Liver (tissue), 10 donors: ENCODE data around the gene TOR1A. TPM values are rescaled to one million over a fixed set of nuclear protein-coding genes. Genes with fewer than 3 reads are reported as not detected.

Source experiments
- DNase-seq: peaks from one replicate; pipeline ENCODE4 v3.0.0-alpha.2; 2017; ENCODE audit warnings: low spot score
- H3K27ac ChIP-seq, 2 donors: one replicate each; pipeline ENCODE4 v1.7.0; 2013; ENCODE audit warnings: inconsistent platforms in 2 of 2, low read length in 2 of 2, control low read depth in 1 of 2, low read depth in 1 of 2, mild to moderate bottlenecking in 1 of 2
- H3K27me3 ChIP-seq, 4 donors: one replicate each; pipeline versions ENCODE4 v1.6.1 to v1.7.0; 2013; ENCODE audit warnings: low read length in 3 of 4, inconsistent platforms in 1 of 4, mild to moderate bottlenecking in 1 of 4, moderate library complexity in 1 of 4; ENCODE audit not compliant: control insufficient read depth in 4 of 4, insufficient read depth in 4 of 4
- H3K36me3 ChIP-seq, 4 donors: one replicate each; pipeline versions ENCODE4 v1.6.1 to v1.7.0; 2013; ENCODE audit warnings: low read length in 3 of 4, mild to moderate bottlenecking in 3 of 4, low read depth in 1 of 4, moderate library complexity in 1 of 4; ENCODE audit not compliant: control insufficient read depth in 4 of 4, insufficient read depth in 3 of 4
- H3K4me1 ChIP-seq, 4 donors: one replicate each; pipeline versions ENCODE4 v1.6.1 to v1.7.0; 2013; ENCODE audit warnings: low read length in 3 of 4, mild to moderate bottlenecking in 3 of 4, moderate library complexity in 1 of 4; ENCODE audit not compliant: control insufficient read depth in 4 of 4, insufficient read depth in 4 of 4
- H3K4me3 ChIP-seq, 3 donors: one replicate each; pipeline versions ENCODE4 v1.6.1 to v1.7.0; 2013; ENCODE audit warnings: low read length in 3 of 3, control low read depth in 1 of 3, low read depth in 1 of 3, mild to moderate bottlenecking in 1 of 3
- H3K9ac ChIP-seq, 2 donors: one replicate each; pipeline ENCODE4 v1.7.0; 2013; ENCODE audit warnings: low read length in 2 of 2, mild to moderate bottlenecking in 2 of 2, moderate library complexity in 2 of 2, control low read depth in 1 of 2, low read depth in 1 of 2
- H3K9me3 ChIP-seq, 4 donors: one replicate each; pipeline versions ENCODE4 v1.6.1 to v1.7.0; 2013; ENCODE audit warnings: low read length in 3 of 4; ENCODE audit not compliant: control insufficient read depth in 4 of 4
- HNF4G ChIP-seq: IDR thresholded peaks from 2 replicates; pipeline ENCODE4 v1.6.1; 2016; ENCODE audit warnings: antibody characterized with exemption
- NR2F2 ChIP-seq: IDR thresholded peaks from 2 replicates; pipeline ENCODE4 v1.6.1; 2016; ENCODE audit warnings: antibody characterized with exemption
- WGBS: extraction: QIAGEN DNeasy Blood & Tissue Kit; methylation state at CpG from one replicate; pipeline ENCODE4 v1.1.7; 2013; 5-methylcytosine and 5-hydroxymethylcytosine counted together
- polyA plus RNA-seq, 2 donors: library from polyadenylated mRNA; stranded (reverse) in 1 of 2; unstranded in 1 of 2; fragments of 200-250 nt in 1 of 2; fragments of >200 nt in 1 of 2; fragmentation: Nextera tagmentation in 1 of 2; extraction: Ambion mirVana in 1 of 2; gene quantifications; one replicate each; pipeline versions ENCODE4 v1.2.1 to v1.2.3, GENCODE V29; 2013 to 2015
- small RNA-seq: library from RNA; depleted of rRNA; stranded (forward); fragments of <200 nt; gene quantifications from one replicate; pipeline ENCODE3, GENCODE V24; 2014
- total RNA-seq, 2 donors: library from RNA; depleted of rRNA; stranded (reverse); fragments of >200 nt; gene quantifications; one replicate each; pipeline ENCODE4 v1.2.3, GENCODE V29; 2014
- donor health status: healthy.
- donor health status: healthy.
- donor health status: healthy.
- donor health status: healthy.
- donor health status: healthy.

Gene TOR1A
- total and polyA plus RNA-seq, 4 donors = 18.3 to 34.0 (median 29.8) TPM

DNA sequence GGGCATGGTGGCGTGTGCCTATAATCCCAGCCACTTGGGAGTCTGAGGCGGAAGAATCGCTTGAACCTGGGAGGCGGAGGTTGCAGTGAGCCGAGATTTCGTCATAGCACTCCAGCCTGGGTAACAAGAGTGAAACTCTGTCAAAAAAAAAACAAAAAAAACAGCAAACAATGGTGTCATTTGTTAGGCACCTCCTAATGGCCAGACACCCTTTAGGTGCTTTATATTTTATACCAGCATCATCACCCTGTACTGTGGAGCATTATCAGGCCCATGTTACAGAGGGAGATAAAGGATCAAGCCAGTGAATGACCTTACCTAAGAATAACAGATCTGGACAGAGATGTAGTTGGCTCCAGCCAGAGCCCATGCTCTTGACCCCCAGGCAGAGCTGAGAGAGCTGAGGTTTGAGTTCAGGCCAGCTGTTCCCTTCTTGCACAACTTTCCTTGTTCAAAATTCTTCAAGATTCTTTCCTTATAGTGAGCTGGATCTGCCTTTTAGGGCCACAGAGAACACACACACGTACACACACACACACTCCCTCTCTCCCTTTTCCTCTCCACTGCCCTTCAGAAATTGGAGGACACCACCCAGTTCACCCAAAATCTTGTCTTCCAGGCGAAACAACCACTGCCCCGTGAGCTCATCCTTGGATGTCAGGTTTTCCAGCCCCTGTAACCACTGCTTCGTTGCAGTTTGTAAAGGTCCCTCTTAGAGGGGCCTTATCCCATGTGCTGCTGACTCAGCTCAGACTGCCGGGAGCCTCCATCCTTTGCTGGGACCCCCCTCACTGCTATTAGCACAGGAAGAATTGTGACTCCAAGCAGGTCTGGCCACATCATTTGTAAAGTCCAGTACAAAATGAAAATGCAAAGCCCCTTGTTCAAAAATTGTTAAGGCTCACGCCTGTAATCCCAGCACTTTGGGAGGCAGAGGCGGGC is 60.7 kb downstream of the TOR1A start:
- no peaks in the 10 kb centered on the region for H3K36me3 ChIP-seq
- H3K27ac ChIP-seq = peak overlapping the region in 1 of 2 donors; percentile 20
- 80% methylated on average over 13 of the region's 13 CpGs for WGBS
- no peak for DNase-seq
- TF ChIP-seq NR2F2 (peak; percentile 11), HNF4G (no peak)
- no peaks in the 10 kb centered on the region for H3K9me3 ChIP-seq
- no peak overlapping the region for H3K9ac ChIP-seq
- H3K27me3 ChIP-seq = no peaks in the 10 kb centered on the region
- no peak overlapping the region for H3K4me3 ChIP-seq
- peaks cover 0 to 3% (median 0%) of the 10 kb centered on the region in 4 donors for H3K4me1 ChIP-seq

Small RNA genes lying within 50 kb of the gene (small RNA-seq; reads per million reads assigned to genes)
- not detected for gene MIR6855

Other genes with a start within 250 kb of the TOR1A start
- gene C9orf50, start 203.0 kb downstream of the TOR1A start, total RNA-seq = under 1 TPM in 1 of 2 donors, not detected in 1; 0.23 TPM
- not detected for gene C9orf50, start 203.0 kb downstream of the TOR1A start, polyA plus RNA-seq
- 10 to 100 TPM; 13.1 to 17.7 TPM for gene NTMT1, start 198.0 kb downstream of the TOR1A start, total RNA-seq
- 10 to 100 TPM; 34.8 to 42.5 TPM for gene NTMT1, start 198.0 kb downstream of the TOR1A start, polyA plus RNA-seq
- 1 to 10 TPM; 6.0 to 8.4 TPM for gene ASB6, start 182.0 kb downstream of the TOR1A start, total RNA-seq
- gene ASB6, start 182.0 kb downstream of the TOR1A start, polyA plus RNA-seq = 1 to 10 TPM; 3.4 to 6.3 TPM
- gene PRRX2, start 158.5 kb downstream of the TOR1A start, total RNA-seq = under 1 TPM in 1 of 2 donors, not detected in 1; 0.08 TPM
- gene PRRX2, start 158.5 kb downstream of the TOR1A start, polyA plus RNA-seq = under 1 TPM in 1 of 2 donors, not detected in 1; 0.03 TPM
- gene PTGES, start 71.1 kb downstream of the TOR1A start, total RNA-seq = under 1 TPM in 1 of 2 donors, not detected in 1; 0.47 TPM
- under 1 TPM; 0.07 to 0.17 TPM for gene PTGES, start 71.1 kb downstream of the TOR1A start, polyA plus RNA-seq
- 10 to 100 TPM; 18.6 to 31.9 TPM for gene TOR1B, start 21.0 kb downstream of the TOR1A start, total RNA-seq
- gene TOR1B, start 21.0 kb downstream of the TOR1A start, polyA plus RNA-seq = 10 to 100 TPM; 12.8 to 17.1 TPM
- 10 to 100 TPM; 37.2 to 64.6 TPM for gene C9orf78, start 11.1 kb upstream of the TOR1A start, total RNA-seq
- 10 to 100 TPM; 31.1 to 84.2 TPM for gene C9orf78, start 11.1 kb upstream of the TOR1A start, polyA plus RNA-seq
- gene USP20, start 11.3 kb upstream of the TOR1A start, total RNA-seq = 10 to 100 TPM; 11.7 to 19.8 TPM
- gene USP20, start 11.3 kb upstream of the TOR1A start, polyA plus RNA-seq = 1 to 10 TPM; 8.2 to 8.8 TPM
- gene FNBP1, start 219.1 kb upstream of the TOR1A start, total RNA-seq = 10 to 100 TPM; 15.0 to 15.6 TPM
- gene FNBP1, start 219.1 kb upstream of the TOR1A start, polyA plus RNA-seq = 1 to 10 TPM; 6.6 to 9.7 TPM
- gene GPR107, start 229.8 kb upstream of the TOR1A start, total RNA-seq = 10 to 100 TPM; 11.1 to 17.2 TPM
- 10 to 100 TPM in 1 of 2 donors, 1 to 10 TPM in 1; 3.8 to 11.6 TPM for gene GPR107, start 229.8 kb upstream of the TOR1A start, polyA plus RNA-seq